GM18505 (cell line): Measurements from ENCODE around the gene PIK3IP1.
"Not testable (repeated sequence)": the region's sequence is repeated elsewhere in the genome, so short reads cannot be mapped to it uniquely, and the experiment has no call there.

ENCODE experiments used
- ATAC-seq: cut with Tn5 transposase; IDR thresholded peaks from one replicate; pipeline ENCODE4 v1.9.1; 2021; ENCODE audit not compliant: unreplicated experiment
- POLR2A ChIP-seq: IDR thresholded peaks from 4 replicates; pipeline ENCODE4 v1.6.1; 2011; ENCODE audit warnings: borderline replicate concordance; ENCODE audit not compliant: insufficient read depth, insufficient read length; ENCODE audit errors: extremely low read depth

The PIK3IP1 gene

DNA sequence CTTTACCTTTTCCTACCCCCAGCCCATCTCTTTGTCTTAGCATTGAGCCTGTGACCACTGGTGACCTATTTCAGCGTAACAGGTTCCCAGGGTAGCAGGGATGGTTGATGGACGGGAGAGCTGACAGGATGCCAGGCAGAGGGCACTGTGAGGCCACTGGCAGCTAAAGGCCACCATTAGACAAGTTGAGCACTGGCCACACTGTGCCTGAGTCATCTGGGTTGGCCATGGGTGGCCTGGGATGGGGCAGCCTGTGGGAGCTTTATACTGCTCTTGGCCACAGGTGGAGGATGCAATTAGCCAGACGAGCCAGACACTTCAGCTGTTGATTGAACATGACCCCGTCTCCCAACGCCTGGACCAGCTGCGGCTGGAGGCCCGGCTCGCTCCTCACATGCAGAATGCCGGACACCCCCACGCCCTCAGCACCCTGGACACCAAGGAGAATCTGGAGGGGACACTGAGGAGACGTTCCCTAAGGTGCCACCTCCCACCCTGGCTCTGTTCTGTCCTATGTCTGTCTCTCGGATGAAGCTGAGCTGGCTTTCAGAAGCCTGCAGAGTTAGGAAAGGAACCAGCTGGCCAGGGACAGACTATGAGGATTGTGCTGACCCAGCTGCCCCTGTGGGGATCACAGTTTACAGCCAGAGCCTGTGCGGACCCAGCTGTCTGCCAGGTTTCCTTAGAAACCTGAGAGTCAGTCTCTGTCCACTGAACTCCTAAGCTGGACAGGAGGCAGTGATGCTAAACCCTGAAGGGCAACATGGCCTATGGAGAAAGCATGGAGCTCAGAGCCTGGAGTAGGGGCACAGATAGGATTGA is 29.8 kb downstream of the PIK3IP1 start:
- ATAC-seq, result no peak
- no peak for TF ChIP-seq POLR2A

DNA sequence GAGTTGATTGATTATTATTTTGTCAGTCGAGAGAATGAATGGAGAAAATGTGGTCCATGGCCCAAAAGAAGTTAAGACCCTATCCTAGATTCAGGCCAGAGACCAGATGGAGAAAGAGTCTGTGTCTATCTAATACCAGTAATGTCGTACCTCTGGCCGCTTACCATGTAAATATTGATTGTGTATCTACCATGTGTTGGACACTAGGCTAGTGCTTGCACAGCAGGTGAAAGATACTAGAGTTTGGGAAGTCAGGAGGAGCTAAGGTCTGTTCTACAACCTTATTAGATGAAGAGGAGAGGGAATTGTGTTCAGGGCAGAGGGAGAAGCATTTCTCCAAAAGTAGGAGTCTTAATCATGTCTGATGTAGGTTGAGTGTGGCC is 31.8 kb downstream of the PIK3IP1 start:
- ATAC-seq, result no peak
- no peak for TF ChIP-seq POLR2A

DNA sequence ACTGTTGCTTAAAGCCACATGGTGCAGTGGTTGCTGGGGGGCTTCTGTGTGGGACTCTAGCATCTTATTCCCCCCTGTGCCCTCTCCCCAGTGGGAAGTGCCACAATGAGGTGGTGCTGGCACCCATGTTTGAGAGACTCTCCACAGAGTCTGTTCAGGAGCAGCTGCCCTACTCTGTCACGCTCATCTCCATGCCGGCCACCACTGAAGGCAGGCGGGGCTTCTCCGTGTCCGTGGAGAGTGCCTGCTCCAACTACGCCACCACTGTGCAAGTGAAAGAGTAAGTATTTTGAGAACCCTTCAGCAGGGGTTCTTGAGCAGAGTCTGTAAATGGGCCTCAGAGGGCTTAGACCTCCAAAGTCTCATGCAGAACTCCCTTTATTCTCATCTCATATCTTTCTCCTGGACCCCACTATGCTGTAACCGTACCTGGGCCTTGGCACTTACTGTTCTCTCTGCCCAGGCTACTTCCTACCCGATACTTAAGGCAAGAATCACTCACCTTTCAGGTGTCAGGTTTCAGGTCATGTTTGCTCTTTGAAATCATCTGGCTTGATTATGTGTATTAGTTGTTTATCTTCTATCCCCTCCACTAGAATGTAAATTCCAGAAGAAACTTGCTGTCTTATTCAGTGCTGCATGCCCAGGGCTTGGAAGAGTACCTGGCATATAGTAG is 32.4 kb downstream of the PIK3IP1 start:
- no peak for TF ChIP-seq POLR2A
- ATAC-seq, result no peak

DNA sequence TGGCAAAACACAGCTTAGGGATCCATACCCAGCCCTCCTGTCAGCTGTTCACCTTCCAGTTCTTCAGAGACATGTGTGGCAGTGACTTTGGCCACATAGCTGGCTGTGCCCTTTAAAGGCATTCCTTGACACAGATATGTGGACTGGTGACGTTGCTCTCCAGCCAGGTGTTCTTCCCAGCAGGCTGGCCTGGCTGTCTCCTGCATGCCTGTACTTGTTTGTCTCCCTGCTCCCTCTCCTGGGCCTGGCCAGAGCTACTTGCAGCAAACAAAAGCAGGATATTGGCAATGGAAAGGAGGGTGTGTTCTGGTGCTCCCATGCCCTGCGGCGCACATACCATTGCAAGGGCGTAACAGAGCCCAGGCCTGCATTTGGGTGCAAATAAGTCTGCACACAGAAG is 38.3 kb downstream of the PIK3IP1 start:
- no peak for TF ChIP-seq POLR2A

DNA sequence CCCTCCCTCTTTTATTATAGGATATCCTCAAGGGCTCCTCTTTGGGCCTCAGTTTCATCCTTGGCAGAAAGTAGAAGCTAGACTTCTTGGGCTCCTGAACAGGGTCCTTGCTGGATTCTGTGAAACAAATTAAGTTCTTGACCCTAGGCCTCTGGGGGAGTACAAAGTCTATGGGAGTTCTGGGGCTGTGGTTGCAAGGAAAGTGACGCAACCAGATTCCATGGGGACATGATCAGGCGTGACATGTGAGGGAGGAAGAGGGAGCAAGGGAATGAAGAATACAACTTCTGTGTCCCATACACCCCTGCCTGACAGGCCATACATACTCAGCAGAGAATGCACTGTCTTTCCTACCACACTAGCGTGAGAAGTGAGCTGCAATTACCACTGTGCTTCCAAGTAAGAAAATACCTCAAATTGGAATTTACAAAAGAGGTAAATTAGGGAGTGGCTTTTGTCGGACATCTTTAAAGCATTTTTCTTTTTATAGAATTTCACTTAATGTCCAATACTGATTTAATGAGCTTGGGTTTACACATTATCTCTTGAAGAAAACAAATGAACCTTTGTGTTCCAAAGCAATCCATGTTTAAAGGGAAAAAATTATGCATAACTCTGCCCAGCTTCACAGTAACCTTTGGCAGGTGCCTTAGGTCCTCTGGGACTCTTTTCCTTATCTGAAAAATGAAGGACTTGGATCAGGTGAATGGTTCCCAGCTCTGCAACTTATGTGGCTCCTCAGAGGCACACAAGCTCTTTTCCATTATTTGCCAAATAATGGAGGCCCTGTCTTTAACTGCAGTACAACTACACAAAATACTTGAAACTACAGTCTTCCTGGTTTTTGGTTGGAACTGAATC is 41.3 kb downstream of the PIK3IP1 start:
- no peak for ATAC-seq
- no peak for TF ChIP-seq POLR2A

More for the DNA sequence above, 38.3 kb downstream of the PIK3IP1 start:
- ATAC-seq, result no peak

DNA sequence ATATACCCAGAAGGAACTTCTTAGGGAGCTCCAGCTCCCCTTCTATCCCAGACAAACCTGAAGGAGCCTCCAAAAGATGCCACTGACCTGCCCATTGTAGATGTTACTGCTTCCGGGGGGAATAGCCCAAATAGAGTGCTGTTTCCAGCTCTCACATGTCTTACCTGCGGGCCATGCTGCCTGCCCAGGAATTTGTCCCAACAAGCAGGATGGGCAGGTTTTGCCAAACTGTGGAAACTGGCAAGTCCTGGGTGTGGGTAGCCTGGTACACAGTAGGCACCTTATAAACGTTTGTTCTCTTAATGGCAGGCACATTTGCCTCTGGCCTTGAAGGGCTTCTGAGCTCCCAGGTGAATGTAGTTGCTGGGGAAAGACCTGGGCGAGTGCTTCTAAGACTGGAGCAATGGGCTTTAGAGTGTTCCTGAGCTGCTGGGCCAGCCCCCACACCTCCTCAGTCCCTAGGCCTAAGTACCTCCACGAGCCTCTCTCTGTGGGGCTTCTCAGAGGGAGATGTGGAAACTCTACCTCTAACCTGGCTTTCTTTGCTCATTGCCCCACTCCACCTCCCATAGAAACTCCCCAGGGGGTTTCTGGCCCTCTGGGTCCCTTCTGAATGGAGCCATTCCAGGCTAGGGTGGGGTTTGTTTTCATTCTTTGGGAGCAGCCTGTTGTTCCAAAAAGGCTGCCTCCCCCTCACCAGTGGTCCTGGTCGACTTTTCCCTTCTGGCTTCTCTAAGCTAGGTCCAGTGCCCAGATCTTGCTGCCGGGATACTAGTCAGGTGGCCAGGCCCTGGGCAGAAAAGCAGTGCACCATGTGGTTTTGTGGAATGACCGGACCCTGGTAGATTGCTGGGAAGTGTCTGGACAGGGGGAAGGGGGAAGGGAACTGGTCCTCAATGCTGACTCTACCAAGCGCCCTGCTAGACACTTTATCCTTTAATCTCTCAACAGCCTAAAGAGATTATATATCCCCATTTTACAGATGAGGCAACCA is 43.0 kb downstream of the PIK3IP1 start:
- TF ChIP-seq POLR2A, result no peak
- ATAC-seq, result no peak

DNA sequence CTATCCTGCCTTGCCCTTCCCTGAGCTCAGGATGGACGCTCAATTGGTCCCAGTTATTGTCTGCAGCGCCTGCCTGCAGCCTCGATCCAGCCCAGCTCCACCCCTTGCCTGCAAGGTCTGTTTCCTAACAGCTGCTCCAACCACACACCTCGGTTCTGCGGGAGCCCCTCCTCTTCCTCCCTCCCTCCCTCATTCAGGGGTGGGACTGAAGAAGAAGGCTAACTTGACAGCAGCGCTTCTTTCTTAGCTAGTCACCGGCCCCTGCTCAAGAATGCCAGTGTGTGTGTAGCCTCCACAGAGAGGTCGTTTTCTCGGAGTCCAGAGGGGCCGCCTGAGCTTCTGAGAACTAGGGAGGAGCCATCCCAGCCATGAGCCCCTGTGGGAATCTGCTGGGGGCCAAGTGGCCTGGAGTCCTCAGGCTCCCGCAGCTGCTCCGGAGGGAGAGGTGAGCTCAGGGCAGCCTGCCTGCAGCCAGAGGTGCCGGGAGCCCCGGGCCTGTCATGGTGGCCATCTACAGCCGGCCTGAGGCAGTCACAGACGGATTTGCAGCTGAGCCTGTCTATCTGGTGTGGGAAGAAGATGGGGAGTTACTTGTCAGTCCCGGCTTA is 44.0 kb downstream of the PIK3IP1 start:
- TF ChIP-seq POLR2A, result no peak
- ATAC-seq, result no peak

DNA sequence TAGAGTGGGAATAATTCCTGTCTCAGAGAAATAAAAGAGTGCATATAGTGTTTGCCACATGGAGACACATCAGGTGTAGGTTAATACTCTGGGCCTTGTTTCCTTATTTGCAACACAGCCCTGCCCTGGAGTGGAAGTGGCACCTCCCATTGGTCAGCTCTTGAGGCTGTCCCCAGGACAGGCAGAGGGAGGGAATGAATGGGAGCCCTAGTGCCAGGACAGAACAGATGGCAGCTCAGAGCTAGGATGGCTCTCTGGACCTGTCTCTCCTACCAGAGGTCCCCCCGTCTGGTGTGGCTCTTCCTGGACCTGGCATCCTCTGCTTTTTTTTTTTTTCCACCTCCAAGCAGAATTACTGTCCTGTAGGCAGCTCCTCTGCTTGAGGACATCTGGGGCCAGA is 44.6 kb downstream of the PIK3IP1 start:
- ATAC-seq, result no peak
- TF ChIP-seq POLR2A, result no peak

DNA sequence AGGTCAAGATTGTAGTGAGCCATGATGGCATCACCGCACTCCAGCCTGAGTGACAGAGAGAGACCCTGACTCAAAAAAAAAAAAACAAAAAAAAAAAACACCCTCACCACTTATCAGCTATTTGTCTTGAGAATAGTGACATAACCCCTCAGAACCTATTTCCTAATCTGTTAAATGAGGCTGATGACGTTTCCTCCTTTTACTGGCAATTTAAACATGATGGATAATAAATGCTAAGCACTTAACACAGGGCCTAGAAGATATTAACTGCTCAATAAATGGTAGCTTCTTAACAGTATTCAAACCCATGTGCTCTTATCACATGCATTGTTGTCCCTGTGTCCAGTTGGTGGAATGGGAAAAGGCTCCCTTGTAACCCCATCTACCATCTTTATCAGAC is 45.6 kb downstream of the PIK3IP1 start:
- no peak for ATAC-seq
- TF ChIP-seq POLR2A, result no peak

DNA sequence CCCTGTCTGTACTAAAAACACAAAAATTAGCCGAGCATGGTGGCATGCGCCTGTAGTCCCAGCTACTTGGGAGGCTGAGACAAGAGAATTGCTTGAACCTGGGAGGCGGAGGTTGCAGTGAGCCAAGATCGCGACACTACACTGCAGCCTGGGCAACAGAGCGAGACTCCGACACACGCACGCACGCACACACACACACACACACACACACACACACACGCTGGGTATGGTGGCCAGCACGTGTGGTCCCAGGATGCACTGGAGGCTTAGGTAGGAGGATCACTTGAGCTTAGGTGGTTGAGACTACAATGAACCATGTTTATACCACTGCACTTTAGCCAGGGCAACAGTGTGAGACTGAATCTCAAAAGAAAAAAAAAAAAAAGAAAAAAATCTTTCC is 46.3 kb downstream of the PIK3IP1 start:
- ATAC-seq, result not testable (repeated sequence)

DNA sequence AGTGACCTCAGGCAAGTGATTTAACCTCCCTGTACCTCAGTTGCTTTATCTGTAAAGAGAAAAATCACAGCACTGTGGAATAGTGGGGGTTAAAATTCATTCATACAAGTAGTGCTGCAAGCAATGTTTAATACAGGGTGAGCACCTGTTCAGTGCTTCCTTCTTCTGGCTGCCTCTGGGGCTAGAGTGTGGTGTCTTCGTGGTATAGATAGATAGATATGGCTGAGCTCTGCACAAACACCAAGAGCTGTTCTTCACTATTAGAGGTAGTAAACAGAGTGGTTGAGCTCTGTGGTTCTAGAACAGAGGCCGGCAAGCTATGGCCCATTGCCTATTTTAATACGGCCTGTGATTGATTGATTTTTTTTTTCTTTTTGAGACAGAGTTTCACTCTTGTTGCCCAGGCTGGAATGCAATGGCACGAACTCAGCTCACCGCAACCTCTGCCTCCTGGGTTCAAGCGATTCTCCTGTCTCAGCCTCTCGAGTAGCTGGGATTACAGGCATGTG is 47.3 kb downstream of the PIK3IP1 start:
- ATAC-seq, result no peak

More for the DNA sequence above, 47.3 kb downstream of the PIK3IP1 start:
- TF ChIP-seq POLR2A, result no peak
